H9 (cell line): ENCODE data around the gene POFUT1. TPM values are rescaled to one million over a fixed set of nuclear protein-coding genes. Genes with fewer than 3 reads are reported as not detected.

ENCODE experiments used
- DNase-seq: peaks from one replicate; pipeline ENCODE4 v3.0.0-alpha.2; 2017
- H2AFZ ChIP-seq: one replicate; pipeline ENCODE4 v1.6.1; 2013; ENCODE audit warnings: mild to moderate bottlenecking, low read length, control low read depth, moderate library complexity
- H2AK5ac ChIP-seq: 2 replicates; pipeline ENCODE4 v1.6.1; 2013; ENCODE audit warnings: low read length, control low read depth, mixed read lengths; ENCODE audit not compliant: insufficient read length
- H2BK120ac ChIP-seq: one replicate; pipeline ENCODE4 v1.6.1; 2013; ENCODE audit warnings: low read depth, mild to moderate bottlenecking, low read length, control low read depth, inconsistent platforms; ENCODE audit not compliant: poor library complexity, severe bottlenecking
- H2BK12ac ChIP-seq: 2 replicates; pipeline ENCODE4 v1.6.1; 2013; ENCODE audit warnings: low read length, control low read depth, mixed read lengths, low read depth; ENCODE audit not compliant: insufficient read length
- H2BK15ac ChIP-seq: 2 replicates; pipeline ENCODE4 v1.6.1; 2013; ENCODE audit warnings: low read depth, low read length, control low read depth
- H2BK20ac ChIP-seq: one replicate; pipeline ENCODE4 v1.6.1; 2013; ENCODE audit warnings: low read depth, mild to moderate bottlenecking, low read length, control low read depth, inconsistent platforms; ENCODE audit not compliant: poor library complexity, severe bottlenecking
- H2BK5ac ChIP-seq: 2 replicates; pipeline ENCODE4 v1.6.1; 2013; ENCODE audit warnings: low read length, control low read depth, mixed read lengths; ENCODE audit not compliant: insufficient read length
- H3K14ac ChIP-seq: 2 replicates; pipeline ENCODE4 v1.6.1; 2013; ENCODE audit warnings: low read length, control low read depth; ENCODE audit not compliant: insufficient read depth
- H3K18ac ChIP-seq: 2 replicates; pipeline ENCODE4 v1.6.1; 2013; ENCODE audit warnings: low read depth, mild to moderate bottlenecking, mixed read lengths, low read length, control low read depth; ENCODE audit not compliant: insufficient read length
- H3K23ac ChIP-seq: 2 replicates; pipeline ENCODE4 v1.6.1; 2013; ENCODE audit warnings: low read length, control low read depth, mixed read lengths, low read depth; ENCODE audit not compliant: insufficient read length
- H3K23me2 ChIP-seq: 2 replicates; pipeline ENCODE4 v1.6.1; 2013; ENCODE audit warnings: low read depth, mild to moderate bottlenecking, mixed read lengths, low read length, control low read depth; ENCODE audit not compliant: insufficient read length, poor library complexity, severe bottlenecking
- H3K27ac ChIP-seq: 2 replicates; pipeline ENCODE4 v1.5.1; 2013; ENCODE audit warnings: low read length, control low read depth, mixed read lengths, low read depth; ENCODE audit not compliant: insufficient read length
- H3K27me3 ChIP-seq: 2 replicates; pipeline ENCODE4 v1.6.1; 2013; ENCODE audit warnings: low read length, control low read depth, inconsistent platforms; ENCODE audit not compliant: insufficient read depth
- H3K4ac ChIP-seq: 2 replicates; pipeline ENCODE4 v1.6.1; 2013; ENCODE audit warnings: low read depth, mild to moderate bottlenecking, control low read depth, inconsistent platforms, low read length, moderate library complexity
- H3K4me1 ChIP-seq: 2 replicates; pipeline ENCODE4 v1.6.1; 2013; ENCODE audit warnings: low read length, control low read depth, inconsistent platforms; ENCODE audit not compliant: insufficient read depth
- H3K4me2 ChIP-seq: 2 replicates; pipeline ENCODE4 v1.6.1; 2013; ENCODE audit warnings: low read length, control low read depth, mixed read lengths; ENCODE audit not compliant: insufficient read length, insufficient read depth
- H3K56ac ChIP-seq: 2 replicates; pipeline ENCODE4 v1.6.1; 2013; ENCODE audit warnings: low read depth, mild to moderate bottlenecking, mixed read lengths, low read length, control low read depth; ENCODE audit not compliant: insufficient read length
- H3K79me1 ChIP-seq: 2 replicates; pipeline ENCODE4 v1.6.1; 2013; ENCODE audit warnings: low read depth, mild to moderate bottlenecking, moderate library complexity, low read length, control low read depth, inconsistent platforms; ENCODE audit not compliant: insufficient read depth, poor library complexity, severe bottlenecking
- H3K79me2 ChIP-seq: 2 replicates; pipeline ENCODE4 v1.6.1; 2013; ENCODE audit warnings: low read length, control low read depth, inconsistent platforms; ENCODE audit not compliant: insufficient read depth
- H3K9ac ChIP-seq: 2 replicates; pipeline ENCODE4 v1.6.1; 2013; ENCODE audit warnings: low read length, control low read depth, mixed read lengths; ENCODE audit not compliant: insufficient read length; ENCODE audit errors: extremely low read depth
- H3K9me3 ChIP-seq: one replicate; pipeline ENCODE4 v1.6.1; 2013; ENCODE audit warnings: low read depth, low read length, inconsistent platforms; ENCODE audit not compliant: control insufficient read depth
- H3T11ph ChIP-seq: one replicate; pipeline ENCODE4 v1.6.1; 2013; ENCODE audit warnings: mild to moderate bottlenecking, low read length, control low read depth, inconsistent platforms
- H4K20me1 ChIP-seq: one replicate; pipeline ENCODE4 v1.6.1; 2013; ENCODE audit not compliant: control insufficient read depth, insufficient read length, insufficient read depth
- H4K5ac ChIP-seq: 2 replicates; pipeline ENCODE4 v1.6.1; 2013; ENCODE audit warnings: low read depth, mild to moderate bottlenecking, mixed read lengths, low read length, control low read depth; ENCODE audit not compliant: insufficient read length
- H4K8ac ChIP-seq: replicated peaks from 2 replicates; pipeline ENCODE4 v1.6.1; 2013; ENCODE audit warnings: low read length, control low read depth, mixed read lengths, low read depth; ENCODE audit not compliant: insufficient read length
- H4K91ac ChIP-seq: 2 replicates; pipeline ENCODE4 v1.6.1; 2013; ENCODE audit warnings: low read depth, mild to moderate bottlenecking, moderate library complexity, mixed read lengths, low read length, control low read depth; ENCODE audit not compliant: insufficient read length
- H3K27ac Mint-ChIP-seq, 3 experiments: 2 replicates in 2 of 3; 3 replicates in 1 of 3; pipeline ENCODE4 v1.8.0; 2020 to 2021; ENCODE audit warnings: mixed read lengths in 3 of 3, mild to moderate bottlenecking in 1 of 3, moderate library complexity in 1 of 3
- H3K27me3 Mint-ChIP-seq: 2 replicates; pipeline ENCODE4 v1.8.0; 2021; ENCODE audit warnings: low read depth, mild to moderate bottlenecking, moderate library complexity, mixed read lengths
- H3K36me3 Mint-ChIP-seq, 3 experiments: 2 replicates in 2 of 3; 3 replicates in 1 of 3; pipeline ENCODE4 v1.8.0; 2020 to 2021; ENCODE audit warnings: low read depth in 3 of 3, mixed read lengths in 3 of 3; ENCODE audit not compliant: insufficient read depth in 1 of 3
- H3K4me1 Mint-ChIP-seq, 2 experiments: 2 replicates each; pipeline ENCODE4 v1.8.0; 2020; ENCODE audit warnings: mixed read lengths in 2 of 2
- H3K4me3 Mint-ChIP-seq, 2 experiments: 2 replicates in 1 of 2; 3 replicates in 1 of 2; pipeline ENCODE4 v1.8.0; 2020 to 2021; ENCODE audit warnings: mild to moderate bottlenecking in 2 of 2, mixed read lengths in 2 of 2, moderate library complexity in 1 of 2
- H3K9me3 Mint-ChIP-seq, 2 experiments: 2 replicates in 1 of 2; 3 replicates in 1 of 2; pipeline ENCODE4 v1.8.0; 2020; ENCODE audit warnings: mild to moderate bottlenecking in 2 of 2, mixed read lengths in 2 of 2, moderate library complexity in 1 of 2
- WGBS: extraction: QIAGEN DNeasy Blood & Tissue Kit; methylation state at CpG from one replicate; pipeline ENCODE4 v1.1.7; 2013; ENCODE audit warnings: missing lambda C conversion rate, low lambda C conversion rate, mixed read lengths; ENCODE audit not compliant: insufficient read length; ENCODE audit errors: extremely low coverage; 5-methylcytosine and 5-hydroxymethylcytosine counted together
- total RNA-seq: library from RNA; stranded (reverse); gene quantifications from 2 replicates; pipeline ENCODE4 v1.2.1, GENCODE V29; 2021
- TF ChIP-seq, protein P1 (sequence below): fragments of 200-600 bp; sonication (generic); conservative IDR thresholded peaks from 3 replicates; pipeline ENCODE4 v1.8.0; 2021; ENCODE audit warnings: antibody characterized with exemption, mild to moderate bottlenecking

POFUT1 gene
- total RNA-seq, 1 experiment from 2014 or later: 41.2 TPM

DNA sequence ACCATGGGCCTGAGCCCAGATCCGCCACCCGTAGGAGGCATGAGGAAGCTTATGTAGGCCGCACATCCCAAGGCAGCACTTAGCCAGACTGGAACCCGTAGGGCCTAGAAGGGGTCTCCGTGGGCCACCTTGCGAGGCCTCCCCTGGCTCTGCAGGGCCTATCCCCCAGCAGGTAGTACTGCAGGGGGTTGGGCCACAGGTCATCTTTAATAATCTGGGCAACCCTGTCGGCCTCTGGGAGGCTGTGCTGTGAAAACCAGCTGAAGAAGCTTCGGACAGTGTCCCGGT, 18.6 kb upstream of the POFUT1 start:
- Histone ChIP-seq H3K27me3 (no peaks in the 10 kb centered on the region), H3K9ac (no peak overlapping the region), H2BK120ac (no peak overlapping the region), H3K4me2 (peak overlapping the region; percentile 50), H3K79me2 (no peaks in the 10 kb centered on the region), H3K27ac (no peak overlapping the region), H2AK5ac (no peak overlapping the region), H3K79me1 (no peaks in the 10 kb centered on the region), H3K14ac (no peak overlapping the region), H2BK15ac (no peak overlapping the region), H3T11ph (no peak overlapping the region), H3K18ac (no peak overlapping the region), H2BK12ac (no peak overlapping the region), H4K20me1 (no peaks in the 10 kb centered on the region), H3K4ac (no peak overlapping the region), H3K56ac (no peak overlapping the region), H4K5ac (no peak overlapping the region), H4K91ac (no peak overlapping the region), H2BK20ac (no peak overlapping the region), H3K23me2 (peaks cover 14% of the 10 kb centered on the region), H2AFZ (no peak overlapping the region), H2BK5ac (no peak overlapping the region), H3K4me1 (no peaks in the 10 kb centered on the region), H3K23ac (no peak overlapping the region), H3K9me3 (no peaks in the 10 kb centered on the region), H4K8ac (no peak overlapping the region)
- TF ChIP-seq, protein P1, sequence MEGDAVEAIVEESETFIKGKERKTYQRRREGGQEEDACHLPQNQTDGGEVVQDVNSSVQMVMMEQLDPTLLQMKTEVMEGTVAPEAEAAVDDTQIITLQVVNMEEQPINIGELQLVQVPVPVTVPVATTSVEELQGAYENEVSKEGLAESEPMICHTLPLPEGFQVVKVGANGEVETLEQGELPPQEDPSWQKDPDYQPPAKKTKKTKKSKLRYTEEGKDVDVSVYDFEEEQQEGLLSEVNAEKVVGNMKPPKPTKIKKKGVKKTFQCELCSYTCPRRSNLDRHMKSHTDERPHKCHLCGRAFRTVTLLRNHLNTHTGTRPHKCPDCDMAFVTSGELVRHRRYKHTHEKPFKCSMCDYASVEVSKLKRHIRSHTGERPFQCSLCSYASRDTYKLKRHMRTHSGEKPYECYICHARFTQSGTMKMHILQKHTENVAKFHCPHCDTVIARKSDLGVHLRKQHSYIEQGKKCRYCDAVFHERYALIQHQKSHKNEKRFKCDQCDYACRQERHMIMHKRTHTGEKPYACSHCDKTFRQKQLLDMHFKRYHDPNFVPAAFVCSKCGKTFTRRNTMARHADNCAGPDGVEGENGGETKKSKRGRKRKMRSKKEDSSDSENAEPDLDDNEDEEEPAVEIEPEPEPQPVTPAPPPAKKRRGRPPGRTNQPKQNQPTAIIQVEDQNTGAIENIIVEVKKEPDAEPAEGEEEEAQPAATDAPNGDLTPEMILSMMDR: no peak
- Mint-ChIP-seq H3K27ac (no peak overlapping the region; a peak in 1 of 7 replicates), H3K4me1 (peaks cover 16 to 19% of the 10 kb centered on the region in 2 experiments), H3K9me3 (no peaks in the 10 kb centered on the region; a peak in 1 of 5 replicates), H3K27me3 (no peaks in the 10 kb centered on the region), H3K36me3 (peaks cover 4 to 21% (median 13%) of the 10 kb centered on the region in 3 experiments; a peak in 5 of 7 replicates), H3K4me3 (peak overlapping the region; percentile 74 to 84)
- no CpG with 5 or more reads among the region's 9 CpGs for WGBS
- DNase-seq: no peak
